RPMI8226 (cell line): ENCODE results near the gene C2CD4C.
A peak's percentile ranks its signal among the peaks of the same experiment; 100 is the strongest.
"Not testable (repeated sequence)": the region's sequence is repeated elsewhere in the genome, so short reads cannot be mapped to it uniquely, and the experiment has no call there.

ENCODE experiments used
- DNase-seq: peaks from one replicate; pipeline ENCODE4 v3.0.0-alpha.2; 2015

The C2CD4C gene

DNA sequence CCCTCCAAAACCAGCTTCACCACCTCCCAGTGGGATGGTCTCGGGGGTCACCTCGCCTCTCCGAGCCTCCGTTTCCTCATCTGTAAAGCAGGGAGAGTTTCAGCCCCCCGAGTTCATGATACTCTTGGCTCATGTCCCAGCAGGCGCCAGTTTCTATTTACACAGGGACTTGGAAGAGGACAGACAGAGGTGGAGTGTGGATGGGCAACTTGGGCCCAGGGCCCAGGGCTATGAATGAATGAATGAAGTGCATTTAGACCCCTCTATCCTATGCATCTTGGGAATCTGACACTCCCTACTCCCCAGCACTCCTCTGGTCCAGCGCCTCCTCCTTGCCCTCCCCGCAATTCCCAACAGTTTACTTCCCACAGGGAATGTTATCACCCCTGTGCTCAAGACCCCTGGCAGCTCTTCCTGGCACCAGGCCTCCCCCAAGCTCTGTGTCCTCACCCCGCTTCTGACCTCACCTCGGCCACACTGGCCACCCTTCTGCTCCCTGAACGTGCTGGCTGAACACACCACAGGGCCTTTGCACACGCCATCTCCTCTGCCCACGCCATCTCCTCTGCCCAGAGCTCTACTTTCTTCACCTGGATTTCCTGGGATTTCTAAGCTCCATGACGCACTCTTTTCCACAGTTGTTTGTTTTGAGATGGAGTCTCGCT, 4.9 kb upstream of the C2CD4C start:
- DNase-seq: no peak

DNA sequence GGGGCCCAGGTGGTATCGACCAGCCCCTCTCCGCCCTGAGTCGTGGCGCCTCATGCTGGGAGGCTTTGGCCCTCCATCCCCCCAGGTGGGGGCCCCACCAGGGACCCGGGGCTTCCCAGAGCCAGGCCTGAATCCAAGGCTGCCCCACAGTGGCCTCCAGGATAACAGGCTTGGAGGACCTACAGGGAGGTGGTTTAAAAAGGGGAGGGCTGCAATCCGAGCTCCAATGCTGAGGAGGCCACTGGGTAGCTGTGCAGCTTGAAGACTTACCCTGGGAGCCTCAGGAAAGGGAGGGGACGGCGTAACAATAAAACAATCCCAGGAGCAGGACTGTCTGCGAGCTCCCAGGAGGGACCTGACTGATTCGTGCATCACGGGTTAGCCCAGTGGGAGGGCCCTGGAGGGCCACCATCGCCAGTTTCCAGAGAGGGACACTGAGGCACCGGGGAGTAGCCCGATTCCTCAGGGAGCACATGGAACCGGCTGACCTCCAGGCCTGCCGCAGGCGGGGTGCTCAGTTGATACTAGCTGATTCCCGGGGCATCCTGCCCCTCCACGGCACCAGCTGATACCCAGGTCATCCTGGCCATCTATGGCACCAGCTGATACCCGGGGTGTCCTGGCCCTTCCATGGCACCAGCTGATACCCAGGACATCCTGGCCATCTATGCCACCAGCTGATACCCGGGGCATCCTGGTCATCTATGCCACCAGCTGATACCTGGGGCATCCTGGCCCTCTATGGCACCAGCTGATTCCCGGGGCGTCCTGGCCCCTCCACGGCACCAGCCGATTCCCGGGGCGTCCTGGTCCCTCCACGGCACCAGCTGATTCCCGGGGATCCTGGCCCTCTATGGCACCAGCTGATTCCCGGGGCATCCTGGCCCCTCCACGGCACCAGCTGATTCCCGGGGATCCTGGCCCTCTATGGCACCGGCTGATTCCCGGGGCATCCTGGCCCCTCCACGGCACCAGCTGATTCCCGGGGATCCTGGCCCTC, 3.7 kb upstream of the C2CD4C start:
- DNase-seq: no peak

DNA sequence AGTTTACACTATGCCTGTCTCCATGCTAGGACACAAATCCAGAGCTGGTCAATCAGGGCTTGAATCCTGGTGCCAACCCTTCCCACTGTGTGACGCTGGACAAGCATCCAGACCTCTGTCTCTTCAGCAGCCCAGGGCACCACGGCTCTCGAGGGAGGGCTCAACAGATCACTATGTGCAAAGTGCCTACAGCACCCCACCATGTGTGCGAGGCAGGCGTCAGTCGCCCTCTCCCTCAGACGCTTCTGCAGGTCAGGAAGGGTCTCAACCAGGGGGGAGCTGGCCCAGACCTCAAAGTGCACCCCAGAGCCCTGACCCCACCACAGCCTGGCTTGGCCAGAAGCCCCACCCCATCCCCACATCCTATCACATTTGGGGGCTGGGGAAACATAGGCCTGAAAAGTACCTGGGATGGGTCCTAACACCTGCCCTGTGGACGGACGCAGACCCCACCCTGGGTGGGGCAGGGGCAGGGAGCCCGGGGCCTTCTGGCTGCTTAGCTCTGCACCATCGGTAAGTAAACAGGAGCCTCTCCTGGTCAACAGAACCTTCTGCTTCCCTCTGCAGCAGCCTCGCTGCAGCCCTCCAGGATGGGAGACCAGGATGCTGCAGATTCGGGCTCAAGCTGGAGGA, 2.9 kb upstream of the C2CD4C start:
- DNase-seq: no peak

DNA sequence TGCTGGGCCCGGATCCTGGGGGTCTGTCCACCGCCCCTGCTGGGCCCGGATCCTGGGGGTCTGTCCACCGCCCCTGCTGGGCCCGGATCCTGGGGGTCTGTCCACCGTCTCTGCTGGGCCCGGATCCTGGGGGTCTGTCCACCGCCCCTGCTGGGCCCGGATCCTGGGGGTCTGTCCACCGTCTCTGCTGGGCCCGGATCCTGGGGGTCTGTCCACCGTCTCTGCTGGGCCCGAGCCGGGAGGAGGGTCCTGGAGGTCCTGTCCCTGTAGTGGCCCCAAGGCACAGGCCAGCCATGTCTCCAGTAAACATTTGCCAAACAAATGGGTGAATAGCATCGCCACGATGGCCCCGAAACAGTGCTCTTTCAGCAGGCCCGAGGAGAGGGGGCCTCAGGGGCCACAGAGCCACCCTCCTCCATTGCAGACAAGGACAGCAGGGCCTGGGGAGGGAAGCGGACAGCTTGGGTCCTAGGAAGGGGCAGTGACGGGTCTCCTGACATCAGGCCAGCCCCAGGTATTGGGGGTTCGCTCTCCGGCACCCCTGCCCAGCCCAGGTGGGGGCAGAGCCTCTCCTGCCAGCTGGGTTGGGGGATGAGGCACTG, 2.3 kb upstream of the C2CD4C start:
- DNase-seq: not testable (repeated sequence)

DNA sequence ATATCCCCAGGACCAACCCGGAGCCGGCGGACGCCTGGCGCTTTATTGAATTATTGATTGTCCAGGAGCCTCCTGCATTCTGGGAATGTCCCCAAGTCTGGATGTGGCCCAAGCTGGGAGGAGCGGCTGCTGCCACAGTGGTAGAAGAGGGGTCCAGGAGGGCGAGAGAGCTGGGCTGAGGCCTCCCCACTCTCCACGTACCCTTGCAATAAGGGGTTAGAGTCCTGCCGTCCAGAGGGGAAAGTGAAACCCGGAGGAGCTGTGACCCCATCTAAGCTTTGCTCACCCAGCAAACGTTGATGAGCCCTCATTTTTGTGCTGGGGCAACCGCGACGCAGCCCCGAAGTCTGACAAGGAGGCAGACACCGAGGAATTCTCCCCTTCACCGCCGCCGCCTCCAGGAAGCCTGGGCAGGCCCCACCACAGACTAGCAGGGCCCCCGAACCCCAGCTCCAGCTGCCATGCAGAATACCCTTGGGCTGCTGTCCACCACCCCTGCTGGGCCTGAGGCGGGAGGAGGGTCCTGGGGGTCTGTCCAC, 1.4 kb upstream of the C2CD4C start:
- DNase-seq: no peak

DNA sequence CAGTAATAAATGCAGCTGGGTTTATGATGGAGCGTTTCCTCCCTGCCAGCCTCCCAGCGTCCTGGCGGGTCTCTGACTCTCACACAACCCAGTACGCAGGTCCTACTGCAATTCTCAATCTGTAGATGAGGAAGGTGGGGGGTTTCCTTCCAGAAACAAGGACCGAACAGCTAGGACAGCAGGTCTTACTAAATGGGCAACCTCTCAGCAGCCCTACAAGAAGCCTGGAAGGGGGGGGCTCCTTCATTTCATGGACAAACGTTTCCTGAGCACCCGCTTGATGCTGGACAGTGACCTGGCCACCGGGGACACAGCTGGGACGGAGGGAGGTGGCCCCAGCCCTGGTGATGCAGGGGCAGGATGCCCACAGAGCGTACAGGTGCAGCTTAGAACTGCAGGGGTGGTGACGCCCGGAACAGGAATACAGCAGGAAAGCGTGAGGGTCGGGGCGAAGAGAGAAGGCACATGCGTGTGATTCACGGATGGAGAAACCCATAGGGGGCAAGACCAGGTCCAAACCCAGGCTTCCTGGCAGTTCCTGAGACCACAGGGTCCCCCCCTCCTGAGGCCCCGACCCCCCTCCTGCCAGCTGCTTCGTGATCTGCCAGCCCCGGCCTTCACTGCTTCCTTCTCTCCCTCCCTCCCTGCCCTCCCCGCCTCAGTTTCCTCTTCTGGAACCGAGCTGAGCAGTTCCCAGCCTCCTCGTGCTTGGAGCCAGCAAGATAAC, 732 bp upstream of the C2CD4C start:
- DNase-seq: peak; percentile 15

DNA sequence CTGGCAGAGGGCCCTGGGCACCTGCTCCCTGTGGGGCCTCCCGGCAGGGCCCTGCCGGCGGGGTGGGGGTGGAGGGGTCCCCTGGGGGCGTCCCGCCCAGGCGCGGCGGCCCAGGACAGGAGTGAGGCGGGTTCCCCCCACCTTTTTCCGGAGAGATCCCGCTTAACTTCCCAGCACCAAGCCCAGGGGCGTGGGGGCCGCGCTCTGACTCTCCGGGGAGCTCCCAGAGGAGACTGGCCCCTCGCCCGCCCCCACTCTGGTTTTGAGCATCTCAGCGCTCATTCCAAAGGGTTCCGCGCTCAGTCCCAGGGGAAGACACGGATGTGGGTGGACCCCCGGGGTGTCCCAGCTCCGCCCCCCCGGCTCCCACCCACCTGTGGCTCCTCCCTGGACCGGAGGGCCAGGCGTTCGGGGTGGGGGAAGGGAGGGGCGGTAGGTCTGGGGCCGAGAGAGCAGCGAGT, 476 bp downstream of the C2CD4C start:
- no peak for DNase-seq

DNA sequence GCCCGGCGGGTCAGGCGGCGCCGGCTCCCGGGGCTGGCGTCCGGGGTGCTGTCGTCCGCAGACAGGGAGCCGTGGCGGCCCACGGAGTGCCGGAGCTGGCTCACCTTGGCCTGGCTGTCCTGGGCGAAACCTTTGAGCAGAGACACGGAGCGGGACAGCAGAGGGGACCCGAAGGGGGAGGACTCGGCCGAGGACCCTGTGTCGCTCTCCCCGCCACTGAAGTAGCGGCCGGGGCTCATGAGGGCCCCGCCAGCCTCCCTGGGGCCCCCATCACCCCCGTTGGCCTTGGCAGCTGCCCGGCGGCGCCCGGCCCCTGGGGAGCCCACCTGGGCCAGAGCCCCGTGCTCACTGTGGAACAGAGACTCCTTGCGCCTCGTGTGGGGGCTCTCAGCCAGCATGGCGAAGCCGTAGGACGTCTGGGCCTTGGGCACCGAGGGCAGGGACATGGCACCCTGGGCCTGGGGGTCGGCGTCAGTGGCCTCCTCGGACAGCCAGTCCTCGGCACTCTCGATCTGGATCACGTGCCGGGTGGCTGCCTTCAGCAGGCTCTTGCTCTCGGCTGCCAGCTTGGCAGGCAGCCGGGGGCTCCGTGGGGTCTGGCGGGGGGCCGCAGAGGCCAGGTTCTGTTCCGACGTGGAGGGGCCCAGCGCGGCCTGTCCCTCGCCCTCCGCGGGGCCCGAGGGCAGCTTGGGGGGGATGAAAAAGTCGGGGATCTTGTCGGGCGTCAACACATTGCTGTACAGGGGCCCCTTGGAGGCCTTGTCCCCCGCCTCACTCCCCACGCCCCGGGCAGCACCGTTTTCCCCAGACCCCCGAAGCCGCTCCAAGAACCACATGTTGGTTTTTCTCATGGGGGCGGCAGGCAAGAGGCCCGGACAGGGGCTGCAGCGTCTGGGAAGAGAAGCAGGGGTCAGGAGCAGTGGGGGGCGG, 1.2 kb downstream of the C2CD4C start:
- no peak for DNase-seq

DNA sequence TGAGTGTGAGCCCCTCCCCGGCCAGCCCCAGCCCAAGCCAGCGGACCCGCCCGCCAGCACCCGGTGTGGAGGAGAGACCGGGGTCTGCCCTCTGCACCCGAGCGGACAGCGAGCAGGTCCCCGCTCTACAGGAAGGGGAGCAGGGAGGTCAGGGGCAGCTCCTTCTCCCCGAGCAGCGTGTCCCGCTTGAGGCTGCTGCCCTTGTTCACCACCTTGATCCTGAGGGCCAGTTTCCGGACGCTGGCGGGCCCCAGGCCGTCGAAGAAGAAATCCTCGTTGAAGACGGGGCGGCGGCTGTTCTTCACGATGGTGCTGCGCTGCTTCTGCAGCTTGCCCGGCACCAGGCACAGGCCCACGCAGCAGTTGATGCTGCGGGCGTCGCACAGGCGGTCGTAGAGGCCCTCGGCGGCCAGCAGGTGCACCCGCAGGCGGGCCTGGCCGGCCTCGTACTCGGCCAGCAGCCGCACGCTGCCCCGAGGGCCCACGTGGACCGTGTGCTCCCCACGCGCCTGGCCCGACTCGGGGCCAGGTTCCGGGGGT, 1.9 kb downstream of the C2CD4C start:
- no peak for DNase-seq

DNA sequence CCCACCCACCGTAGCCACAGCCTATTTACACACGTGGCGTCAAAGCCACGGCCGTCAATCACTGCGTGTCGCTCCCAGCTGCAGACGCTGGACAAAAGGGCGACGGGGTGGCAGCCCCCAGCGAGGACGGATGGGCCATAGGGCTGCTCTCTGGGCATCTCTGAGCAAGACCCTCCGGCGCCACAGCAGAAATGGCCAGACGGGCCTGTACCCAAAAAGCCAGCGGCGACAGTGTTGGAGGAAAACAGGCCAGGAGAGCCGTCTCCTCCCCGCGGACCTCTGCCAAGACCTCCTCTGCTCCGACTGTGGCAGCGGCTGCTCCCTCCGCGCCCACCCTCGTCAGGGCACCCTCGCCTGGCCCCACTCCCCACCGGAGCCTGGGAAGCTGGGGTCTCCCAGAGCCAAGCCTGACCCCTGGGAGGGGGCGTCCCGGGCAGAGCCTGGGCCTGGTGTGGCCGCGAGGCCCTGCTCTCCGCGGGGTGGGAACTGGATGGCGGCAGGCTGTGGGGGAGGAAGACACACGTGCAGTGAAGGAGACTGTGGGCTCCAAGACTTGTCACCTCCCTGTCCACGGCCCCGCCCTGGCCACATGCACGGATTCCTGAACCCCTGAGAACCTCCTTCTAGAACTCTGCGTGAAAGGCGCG, 2.7 kb downstream of the C2CD4C start:
- no peak for DNase-seq

DNA sequence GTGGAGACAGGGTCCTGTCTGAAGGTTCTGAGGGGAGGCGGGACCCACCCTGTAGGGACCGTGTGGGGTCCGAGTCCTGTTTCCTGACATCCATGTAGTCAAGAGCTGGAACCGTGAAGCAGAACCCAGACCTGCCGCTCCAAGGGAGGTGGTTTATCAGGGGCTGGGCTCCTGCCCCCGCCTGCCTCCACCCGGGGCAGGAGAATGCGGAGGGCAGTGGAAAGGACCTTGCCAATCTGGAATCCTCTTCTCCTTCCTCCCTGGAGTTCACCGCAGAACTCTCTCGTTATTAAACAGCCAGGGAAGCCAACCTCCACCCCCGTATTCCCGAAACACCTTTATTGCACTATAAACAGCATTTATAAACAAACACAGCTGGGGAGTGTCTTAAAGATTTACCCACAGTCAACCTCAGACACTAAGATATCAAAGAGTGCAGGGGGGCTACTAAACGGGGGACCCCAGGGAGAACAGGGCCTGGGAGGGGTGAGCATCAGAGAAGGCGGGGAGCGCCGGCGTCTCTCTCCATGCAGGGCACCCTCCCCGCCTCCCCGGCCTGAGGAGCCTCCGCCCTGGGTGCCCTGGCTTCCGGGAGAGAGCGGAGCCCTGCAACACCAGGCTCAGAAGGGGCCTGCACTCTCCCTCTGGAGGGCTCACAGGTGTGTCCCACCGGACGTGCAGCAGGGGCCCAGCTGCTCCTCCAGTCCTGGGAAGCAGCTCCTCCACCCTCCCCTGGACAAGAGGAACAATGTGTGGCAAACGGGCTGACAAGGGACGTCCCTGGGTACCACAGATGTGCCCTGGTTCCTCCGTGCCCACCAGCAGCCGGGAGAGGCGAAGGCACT, 3.6 kb downstream of the C2CD4C start:
- peak; percentile 20 for DNase-seq

DNA sequence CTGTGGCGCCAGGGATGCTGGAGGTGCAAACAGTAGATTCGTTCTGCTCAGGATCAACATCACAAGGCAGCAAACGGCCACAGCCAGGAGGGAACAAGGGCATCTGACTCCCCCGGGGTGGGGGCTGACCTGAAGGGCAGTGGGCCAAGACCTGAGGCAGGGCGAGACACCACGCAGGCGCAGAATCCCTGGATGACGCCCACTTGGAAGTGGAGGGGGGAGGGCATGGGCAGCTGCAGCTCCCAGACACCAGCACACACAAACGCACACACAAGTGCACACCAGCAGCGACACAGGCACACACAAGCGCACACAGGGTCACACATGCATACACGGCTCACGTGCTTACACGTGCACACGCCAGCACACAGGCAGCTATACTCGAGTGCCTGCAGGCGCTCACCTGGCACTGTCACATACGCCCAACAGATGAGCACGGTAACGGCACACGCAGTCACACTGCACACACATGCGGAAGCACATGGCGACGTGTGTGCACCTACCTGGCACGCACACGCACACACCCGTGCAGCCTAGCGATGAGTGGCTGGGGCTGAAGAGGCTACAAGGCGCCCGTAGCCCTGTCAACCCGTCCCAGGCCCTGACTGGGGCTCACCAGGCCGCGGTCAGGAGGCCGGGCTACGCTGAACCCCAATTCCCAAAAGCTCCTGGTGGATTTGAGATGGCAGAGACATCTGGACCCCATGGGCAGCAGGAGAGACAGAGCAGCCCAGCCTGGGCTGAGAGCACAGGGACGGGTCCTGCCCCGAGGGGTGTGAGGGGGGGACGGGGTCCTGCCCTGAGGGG, 5.5 kb downstream of the C2CD4C start:
- DNase-seq: no peak

DNA sequence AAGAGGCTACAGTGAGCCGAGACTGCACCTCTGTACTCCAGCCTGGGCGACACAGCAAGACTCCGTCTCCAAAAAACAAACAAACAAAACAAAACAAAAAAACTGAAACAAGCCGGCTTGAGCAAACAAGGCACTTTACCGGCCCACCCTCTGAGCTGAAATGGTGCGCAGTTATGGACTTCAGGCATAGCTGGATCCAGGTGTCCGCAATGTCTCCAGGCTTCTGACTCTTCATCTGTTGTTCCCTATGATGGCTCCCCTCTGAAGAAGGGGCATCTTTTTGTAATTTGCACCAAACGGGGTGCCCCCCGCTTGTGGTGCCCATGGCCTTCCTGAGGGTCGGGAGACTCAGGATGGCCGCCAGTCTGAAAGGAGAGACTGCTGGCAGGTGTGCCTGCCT, 6.2 kb downstream of the C2CD4C start:
- no peak for DNase-seq

DNA sequence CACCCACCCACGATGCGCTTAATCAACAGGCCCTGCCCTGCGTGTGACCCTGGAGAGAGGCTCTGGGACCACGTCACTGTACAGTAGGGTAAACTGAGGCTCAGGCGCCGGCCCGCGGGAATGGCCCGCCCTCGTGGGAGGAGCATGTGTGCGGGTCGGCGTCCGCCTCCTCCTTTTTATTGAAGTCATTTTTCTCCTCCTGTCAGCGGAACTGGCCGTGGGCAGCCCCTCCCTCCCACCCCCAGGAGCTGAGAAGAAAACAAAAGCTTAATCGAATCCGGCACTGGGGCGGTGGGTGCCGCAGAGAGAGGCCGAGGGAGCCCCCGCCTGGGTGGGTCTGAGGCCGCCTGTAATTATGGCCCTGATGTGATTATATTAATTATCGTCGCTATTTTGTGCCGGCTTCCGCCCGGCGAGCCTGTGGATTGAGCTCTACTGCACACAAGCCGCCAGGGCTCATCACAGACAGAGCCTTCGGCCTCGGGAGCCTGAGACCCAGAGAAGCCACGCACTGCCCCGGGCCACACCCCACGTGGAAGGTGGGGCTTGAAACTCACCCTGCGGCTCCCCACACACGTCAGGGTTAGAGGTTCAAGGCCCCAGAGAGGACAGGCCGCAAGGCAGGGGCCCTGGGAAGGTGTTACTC, 7.0 kb downstream of the C2CD4C start:
- DNase-seq: no peak

DNA sequence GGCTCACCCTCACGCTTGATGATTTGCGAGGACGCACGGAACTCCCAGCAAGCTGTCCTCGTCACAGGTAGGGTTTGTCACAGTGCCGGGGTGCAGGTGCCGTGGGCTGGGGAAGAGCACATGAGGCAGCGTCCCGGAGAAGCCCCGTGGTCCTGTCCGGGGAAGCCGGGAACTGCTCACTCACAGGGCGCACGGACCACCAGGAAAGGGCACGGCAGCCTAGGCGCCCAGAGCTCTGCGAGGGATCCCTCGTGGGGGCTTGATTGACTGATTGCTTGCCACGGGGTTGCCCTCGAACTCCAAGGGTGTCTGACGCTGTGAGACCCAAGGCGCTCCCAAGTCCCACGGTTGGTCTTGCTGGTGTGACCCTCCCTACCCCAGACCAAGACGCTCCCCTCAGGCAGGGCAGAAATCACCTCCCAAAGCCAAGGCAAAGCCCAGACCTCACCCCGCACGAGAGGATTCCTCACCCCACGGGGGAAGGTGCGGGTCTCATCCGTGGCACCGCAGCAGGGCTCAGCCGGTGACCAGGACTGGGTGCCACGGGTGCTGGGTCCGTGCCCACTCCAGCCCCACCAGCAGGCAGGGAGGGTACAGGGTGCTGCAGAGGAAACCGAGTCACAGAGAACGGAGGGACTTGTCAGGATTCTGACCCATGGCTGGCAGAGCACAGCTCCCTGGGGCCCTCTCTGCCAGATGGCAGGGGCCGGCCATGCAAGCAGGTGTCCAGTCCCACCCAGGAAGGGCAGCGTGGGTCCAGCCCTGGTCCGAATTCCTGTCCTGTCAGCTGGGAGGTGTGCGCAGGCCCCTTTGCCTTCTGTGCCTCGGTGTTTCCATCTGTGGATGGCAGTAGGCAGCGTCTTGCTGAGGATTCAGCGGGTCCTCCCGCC, 7.7 kb downstream of the C2CD4C start:
- no peak for DNase-seq

DNA sequence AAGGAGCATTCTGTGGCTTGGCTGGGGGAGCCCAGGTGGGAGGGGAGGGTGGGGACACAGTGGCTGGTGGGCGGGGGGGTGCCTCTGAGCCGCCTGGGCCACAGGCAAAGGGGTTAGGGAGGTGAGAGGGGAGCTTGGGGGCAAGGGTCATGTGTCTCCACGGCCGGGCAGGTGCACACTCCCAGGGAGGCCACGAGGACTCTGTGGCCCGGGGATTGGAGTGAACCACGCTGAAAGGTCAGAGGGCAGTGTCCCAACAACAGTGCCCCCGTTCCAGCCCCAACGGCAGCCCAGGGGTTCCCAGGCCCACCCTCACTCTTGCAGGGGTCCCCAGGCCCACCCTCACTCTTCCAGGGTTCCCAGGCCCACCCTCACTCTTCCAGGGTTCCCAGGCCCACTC, 9.6 kb downstream of the C2CD4C start:
- no peak for DNase-seq

DNA sequence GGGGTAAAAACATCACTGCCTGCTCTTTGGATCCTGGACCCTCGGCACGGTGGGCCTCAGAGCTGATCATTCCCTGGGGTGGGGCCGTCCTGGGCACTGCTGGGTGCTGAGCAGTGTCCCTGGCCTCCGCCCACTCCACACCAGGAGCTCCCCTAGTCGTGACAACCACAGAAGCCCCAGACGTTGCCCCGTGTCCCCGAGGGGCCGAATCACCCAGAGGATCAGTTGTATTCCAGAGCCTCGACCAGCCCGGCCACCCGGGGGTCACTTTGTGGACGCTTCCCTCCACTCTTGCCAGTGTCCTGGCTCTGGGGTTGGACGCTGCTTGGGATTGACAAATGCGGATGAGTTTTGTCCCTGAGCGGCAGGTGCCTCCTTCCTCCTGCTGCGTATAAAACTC, 10.2 kb downstream of the C2CD4C start:
- DNase-seq: no peak
